NCI-H1105 (cell line): ENCODE measurements around the gene PPP1CA.

ENCODE experiments used
- DNase-seq: peaks from one replicate; lab custom pipeline; 2025; lab: John Stamatoyannopoulos, UW

The PPP1CA gene

GRCh38 chr11:67401495-67402191 lies at the start of gene PPP1CA:
TSS of gene PPP1CA (minus strand) at chr11:67401858. CDS start at chr11:67401782, 76 bp downstream.
- peak; percentile 85 for DNase-seq

GRCh38 chr11:67450796-67451657 lies 49.4 kb upstream of the PPP1CA start:
- DNase-seq, result no peak

- DNase-seq, result no peak
These were observed 47.6 kb upstream of the PPP1CA start for GRCh38 chr11:67449116-67449844.

- DNase-seq, result no peak
These were observed 46.6 kb upstream of the PPP1CA start for GRCh38 chr11:67448220-67448609.

- no peak for DNase-seq
These were observed 43.9 kb upstream of the PPP1CA start for GRCh38 chr11:67445515-67445914.

GRCh38 chr11:67442504-67443404 lies 41.1 kb upstream of the PPP1CA start:
- no peak for DNase-seq

GRCh38 chr11:67441731-67442351 lies 40.2 kb upstream of the PPP1CA start:
- no peak for DNase-seq

GRCh38 chr11:67441098-67441563 lies 39.5 kb upstream of the PPP1CA start:
- DNase-seq, result no peak

GRCh38 chr11:67440229-67441097 lies 38.8 kb upstream of the PPP1CA start:
- DNase-seq, result no peak

GRCh38 chr11:67439321-67440228 lies 37.9 kb upstream of the PPP1CA start:
- no peak for DNase-seq

- no peak for DNase-seq
These were observed 36.7 kb upstream of the PPP1CA start for GRCh38 chr11:67438158-67438902.

- no peak for DNase-seq
These were observed 36.1 kb upstream of the PPP1CA start for GRCh38 chr11:67437809-67438157.

- no peak for DNase-seq
These were observed 35.6 kb upstream of the PPP1CA start, which contains the start of gene PTPRCAP for GRCh38 chr11:67437082-67437808. TSS of gene PTPRCAP (minus strand) at chr11:67437682. CDS start at chr11:67437619, 63 bp downstream.

- no peak for DNase-seq
These were observed 34.9 kb upstream of the PPP1CA start for GRCh38 chr11:67436459-67437081.

- DNase-seq, result no peak
These were observed 34.2 kb upstream of the PPP1CA start for GRCh38 chr11:67435727-67436458.

GRCh38 chr11:67435031-67435726 lies 33.5 kb upstream of the PPP1CA start:
- DNase-seq, result no peak
